CD4-positive, alpha-beta T cell treated with Interleukin-17A for 1 hour (primary cell): ENCODE results near the gene PAX5.

Source experiments
- DNase-seq: peaks from one replicate; pipeline ENCODE4 v3.0.0-alpha.2; 2020

PAX5 gene

GRCh38 chr9:36793277-36793676 lies 240.8 kb downstream of the PAX5 start:
- no peak for DNase-seq

- no peak for DNase-seq
These were observed 242.7 kb downstream of the PAX5 start for GRCh38 chr9:36791222-36791950.

- no peak for DNase-seq
These were observed 244.2 kb downstream of the PAX5 start for GRCh38 chr9:36789886-36790285.

- no peak for DNase-seq
These were observed 245.5 kb downstream of the PAX5 start for GRCh38 chr9:36788534-36788933.

- DNase-seq, result no peak
These were observed 246.4 kb downstream of the PAX5 start for GRCh38 chr9:36787709-36788108.
